Neuronal stem cell (in vitro differentiated cells): ENCODE measurements around the gene SGSM2.

Experiments
- DNase-seq: peaks from one replicate; pipeline ENCODE4 v3.0.0-alpha.2; 2013; ENCODE audit warnings: low spot score
- H2AFZ ChIP-seq: one replicate; pipeline ENCODE4 v1.6.1; 2013; ENCODE audit warnings: mild to moderate bottlenecking, low read length, inconsistent platforms
- H2AK5ac ChIP-seq: 2 replicates; pipeline ENCODE4 v1.6.1; 2013; ENCODE audit warnings: low read depth, mild to moderate bottlenecking, inconsistent platforms, low read length, moderate library complexity, mixed read lengths
- H2BK120ac ChIP-seq: 2 replicates; pipeline ENCODE4 v1.6.1; 2013; ENCODE audit warnings: low read depth, mild to moderate bottlenecking, inconsistent platforms, low read length, moderate library complexity, mixed read lengths
- H2BK12ac ChIP-seq: one replicate; pipeline ENCODE4 v1.6.1; 2013; ENCODE audit warnings: low read length, inconsistent platforms
- H2BK15ac ChIP-seq: 2 replicates; pipeline ENCODE4 v1.6.1; 2013; ENCODE audit warnings: mild to moderate bottlenecking, low read length, inconsistent platforms, mixed read lengths
- H2BK5ac ChIP-seq: one replicate; pipeline ENCODE4 v1.6.1; 2013; ENCODE audit warnings: inconsistent platforms, mild to moderate bottlenecking, low read length, moderate library complexity
- H3K14ac ChIP-seq: one replicate; pipeline ENCODE4 v1.6.1; 2013; ENCODE audit warnings: low read length, inconsistent platforms
- H3K18ac ChIP-seq: 2 replicates; pipeline ENCODE4 v1.6.1; 2013; ENCODE audit warnings: low read length, inconsistent platforms
- H3K23ac ChIP-seq: 2 replicates; pipeline ENCODE4 v1.6.1; 2013; ENCODE audit warnings: low read depth, mild to moderate bottlenecking, mixed read lengths, low read length, inconsistent platforms; ENCODE audit not compliant: poor library complexity
- H3K27ac ChIP-seq: replicated peaks from 3 replicates; pipeline ENCODE4 v1.5.1; 2013; ENCODE audit warnings: low read length, inconsistent platforms
- H3K27me3 ChIP-seq, 3 experiments: 2 replicates each; pipeline ENCODE4 v1.6.1; 2013; ENCODE audit warnings: low read length in 3 of 3, mild to moderate bottlenecking in 2 of 3, inconsistent platforms in 1 of 3, low read depth in 1 of 3, mixed read lengths in 1 of 3, moderate library complexity in 1 of 3; ENCODE audit not compliant: control insufficient read depth in 3 of 3, insufficient read depth in 3 of 3
- H3K36me3 ChIP-seq, 2 donors: replicated peaks in 1 of 2; 2 replicates each; pipeline ENCODE4 v1.6.1; 2013; ENCODE audit warnings: low read length in 2 of 2; ENCODE audit not compliant: control insufficient read depth in 2 of 2, insufficient read depth in 2 of 2
- H3K4ac ChIP-seq: 2 replicates; pipeline ENCODE4 v1.6.1; 2013; ENCODE audit warnings: inconsistent platforms, mild to moderate bottlenecking, low read length, moderate library complexity
- H3K4me1 ChIP-seq, 2 donors: 1 replicate in 1 of 2; 2 replicates in 1 of 2; pipeline ENCODE4 v1.6.1; 2013; ENCODE audit warnings: low read length in 2 of 2, low read depth in 1 of 2; ENCODE audit not compliant: control insufficient read depth in 2 of 2, insufficient read depth in 1 of 2
- H3K4me2 ChIP-seq: one replicate; pipeline ENCODE4 v1.6.1; 2013; ENCODE audit warnings: mild to moderate bottlenecking, low read length, inconsistent platforms; ENCODE audit not compliant: insufficient read depth, poor library complexity, severe bottlenecking
- H3K4me3 ChIP-seq, 2 donors: 2 replicates each; pipeline ENCODE4 v1.5.1; 2013; ENCODE audit warnings: low read length in 2 of 2, mild to moderate bottlenecking in 2 of 2, inconsistent platforms in 1 of 2, moderate library complexity in 1 of 2
- H3K79me1 ChIP-seq: one replicate; pipeline ENCODE4 v1.6.1; 2013; ENCODE audit warnings: low read depth, mild to moderate bottlenecking, inconsistent platforms, low read length, moderate library complexity
- H3K9ac ChIP-seq: one replicate; pipeline ENCODE4 v1.6.1; 2013; ENCODE audit warnings: mild to moderate bottlenecking, low read depth, low read length, inconsistent platforms; ENCODE audit not compliant: poor library complexity
- H3K9me3 ChIP-seq, 2 donors: replicated peaks in 1 of 2; 2 replicates each; pipeline versions ENCODE3 to v1.6.1; 2013; ENCODE audit warnings: low read length in 2 of 2, mild to moderate bottlenecking in 2 of 2, inconsistent platforms in 1 of 2, low read depth in 1 of 2, mixed read lengths in 1 of 2, moderate library complexity in 1 of 2; ENCODE audit not compliant: control insufficient read depth in 2 of 2, insufficient read depth in 1 of 2
- H4K8ac ChIP-seq: one replicate; pipeline ENCODE4 v1.6.1; 2013; ENCODE audit warnings: low read depth, mild to moderate bottlenecking, inconsistent platforms, low read length, moderate library complexity
- H4K91ac ChIP-seq: one replicate; pipeline ENCODE4 v1.6.1; 2013; ENCODE audit warnings: low read length, low read depth, mild to moderate bottlenecking, inconsistent platforms; ENCODE audit not compliant: poor library complexity
- WGBS, 2 donors: extraction: QIAGEN DNeasy Blood & Tissue Kit; methylation state at CpG; one replicate each; pipeline ENCODE4 v1.1.7; 2013; ENCODE audit warnings: missing lambda C conversion rate in 2 of 2, mixed read lengths in 1 of 2; ENCODE audit not compliant: insufficient read length in 2 of 2, insufficient replicate concordance in 1 of 2; ENCODE audit errors: extremely low coverage in 2 of 2; 5-methylcytosine and 5-hydroxymethylcytosine counted together

The SGSM2 gene

GRCh38 chr17:2405247-2405926, 68.1 kb downstream of the SGSM2 start:
- H3K9me3 ChIP-seq = no peaks in the 10 kb centered on the region
- H3K27ac ChIP-seq = no peak overlapping the region
- H4K91ac ChIP-seq = no peak overlapping the region
- no peak overlapping the region for H3K4ac ChIP-seq
- H3K4me3 ChIP-seq = no peak overlapping the region
- H4K8ac ChIP-seq = no peak overlapping the region
- peaks cover 15 to 18% of the 10 kb centered on the region in 2 donors for H3K4me1 ChIP-seq
- no peak overlapping the region for H3K9ac ChIP-seq
- H2BK120ac ChIP-seq = no peak overlapping the region
- H2BK5ac ChIP-seq = no peak overlapping the region
- peaks cover 0 to 7% of the 10 kb centered on the region in 2 donors for H3K36me3 ChIP-seq
- H2AK5ac ChIP-seq = no peak overlapping the region
- H2BK12ac ChIP-seq = no peak overlapping the region
- no CpG with 5 or more reads among the region's 14 CpGs for WGBS, 2 donors
- H3K79me1 ChIP-seq = no peaks in the 10 kb centered on the region
- no peak for DNase-seq
- H3K23ac ChIP-seq = no peak overlapping the region
- H2BK15ac ChIP-seq = no peak overlapping the region
- no peak overlapping the region for H3K18ac ChIP-seq
- H3K27me3 ChIP-seq = no peaks in the 10 kb centered on the region
- H3K4me2 ChIP-seq = no peak overlapping the region
- no peak overlapping the region for H3K14ac ChIP-seq
- no peak overlapping the region for H2AFZ ChIP-seq

- no CpG with 5 or more reads among the region's 8 CpGs for WGBS, 2 donors
- H3K4me1 ChIP-seq = peaks cover 15 to 18% of the 10 kb centered on the region in 2 donors
- peak overlapping the region; percentile 35 for H2BK5ac ChIP-seq
- no peaks in the 10 kb centered on the region for H3K27me3 ChIP-seq
- no peak overlapping the region for H3K23ac ChIP-seq
- H3K18ac ChIP-seq = no peak overlapping the region
- no peaks in the 10 kb centered on the region for H3K9me3 ChIP-seq
- no peak overlapping the region for H4K91ac ChIP-seq
- H3K27ac ChIP-seq = peak overlapping the region; percentile 9
- no peaks in the 10 kb centered on the region for H3K79me1 ChIP-seq
- H2AFZ ChIP-seq = no peak overlapping the region
- H3K14ac ChIP-seq = no peak overlapping the region
- no peak overlapping the region for H3K4me2 ChIP-seq
- peaks cover 0 to 17% of the 10 kb centered on the region in 2 donors for H3K36me3 ChIP-seq
- H3K4me3 ChIP-seq = no peak overlapping the region
- H3K4ac ChIP-seq = no peak overlapping the region
- no peak overlapping the region for H2BK15ac ChIP-seq
- DNase-seq = no peak
- H2AK5ac ChIP-seq = no peak overlapping the region
- no peak overlapping the region for H4K8ac ChIP-seq
- no peak overlapping the region for H3K9ac ChIP-seq
- H2BK12ac ChIP-seq = no peak overlapping the region
- H2BK120ac ChIP-seq = no peak overlapping the region
Observed at GRCh38 chr17:2406271-2406902, 69.1 kb downstream of the SGSM2 start.

- Histone ChIP-seq H3K18ac (peak overlapping the region; percentile 56), H4K91ac (no peak overlapping the region), H2BK12ac (no peak overlapping the region), H3K14ac (no peak overlapping the region), H2AFZ (no peak overlapping the region), H3K4me1 (peaks cover 15 to 17% of the 10 kb centered on the region in 2 donors), H3K4me2 (no peak overlapping the region), H2BK15ac (no peak overlapping the region), H2BK5ac (peak overlapping the region; percentile 69), H2BK120ac (no peak overlapping the region), H4K8ac (no peak overlapping the region), H3K79me1 (no peaks in the 10 kb centered on the region), H3K27ac (peak overlapping the region; percentile 9), H2AK5ac (no peak overlapping the region), H3K27me3 (no peaks in the 10 kb centered on the region), H3K23ac (no peak overlapping the region), H3K9me3 (no peaks in the 10 kb centered on the region), H3K36me3 (peaks cover 0 to 17% of the 10 kb centered on the region in 2 donors), H3K9ac (no peak overlapping the region), H3K4me3 (no peak overlapping the region), H3K4ac (no peak overlapping the region)
- no peak for DNase-seq
- WGBS, 2 donors = no CpG with 5 or more reads among the region's 15 CpGs
Observed at GRCh38 chr17:2406903-2407790, 69.8 kb downstream of the SGSM2 start.

- Histone ChIP-seq H3K23ac (no peak overlapping the region), H3K4ac (no peak overlapping the region), H4K91ac (no peak overlapping the region), H2BK5ac (no peak overlapping the region), H2BK12ac (no peak overlapping the region), H3K18ac (no peak overlapping the region), H3K36me3 (peaks cover 10 to 37% of the 10 kb centered on the region in 2 donors), H2BK120ac (no peak overlapping the region), H2BK15ac (peak overlapping the region; percentile 75), H3K79me1 (peaks cover 4% of the 10 kb centered on the region), H3K27me3 (no peaks in the 10 kb centered on the region), H3K14ac (no peak overlapping the region), H2AK5ac (no peak overlapping the region), H3K4me3 (no peak overlapping the region), H4K8ac (no peak overlapping the region), H3K4me2 (no peak overlapping the region), H3K4me1 (peaks cover 9 to 11% of the 10 kb centered on the region in 2 donors), H3K9ac (no peak overlapping the region), H3K9me3 (no peaks in the 10 kb centered on the region), H3K27ac (no peak overlapping the region), H2AFZ (no peak overlapping the region)
- DNase-seq = no peak
- no CpG with 5 or more reads among the region's 7 CpGs for WGBS, 2 donors
Observed at GRCh38 chr17:2410951-2411350, 73.7 kb downstream of the SGSM2 start.
